ENCODE results near the gene GRHL1.
"Not testable (repeated sequence)": the region's sequence is repeated elsewhere in the genome, so short reads cannot be mapped to it uniquely, and the experiment has no call there.

Gene GRHL1

DNA sequence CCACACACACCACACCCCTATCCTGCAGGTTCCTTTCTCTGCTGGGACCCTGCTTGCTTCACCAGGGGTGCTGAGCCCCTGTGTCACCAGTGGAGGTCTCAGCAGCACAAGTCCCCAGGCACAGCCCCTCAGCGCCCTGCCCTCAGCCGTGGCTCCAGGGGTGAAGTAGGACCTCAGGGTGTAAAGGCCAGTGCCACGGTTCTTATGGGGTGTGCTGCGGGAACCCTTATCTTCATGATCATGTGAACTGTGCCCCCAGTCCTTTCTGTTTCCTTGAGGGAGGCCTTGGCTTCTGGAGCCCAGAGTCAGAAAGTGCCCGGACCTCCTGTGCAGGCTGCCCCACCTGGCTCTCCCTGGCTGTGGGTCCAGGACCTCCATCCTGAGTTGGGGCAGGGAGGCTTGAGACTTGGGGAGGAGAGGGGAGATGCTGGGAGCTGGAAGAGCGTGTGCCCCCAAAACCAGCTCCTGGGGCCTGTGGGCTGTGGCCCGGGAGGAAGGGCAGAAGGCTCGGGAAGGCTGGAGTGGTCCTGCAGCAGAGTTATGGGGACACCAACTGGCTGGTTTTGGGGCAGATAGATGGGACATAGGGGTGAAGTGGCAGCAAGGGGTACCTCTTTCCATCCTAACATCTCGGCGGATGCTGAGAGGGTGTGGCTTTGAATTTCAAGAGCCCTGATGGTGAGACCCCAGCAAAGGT, 71.6 kb downstream of the GRHL1 start:
- no peak for TF ChIP-seq JUND (IDR thresholded peaks at IDR 0.05; ENCODE audit: low read depth)
- no peak for DNase-seq (ENCODE audit: low read depth in 1 of 2, low spot score in 1 of 2)
- in situ Hi-C loops (cut with HindIII; ENCODE audit: low pct_unique_long_range_greater_than_20kb, low sequenced_read_pairs): no loop called here

GRCh38 chr2:10026940-10027569, 75.6 kb downstream of the GRHL1 start:
- TF ChIP-seq JUND (IDR thresholded peaks at IDR 0.05; ENCODE audit: low read depth): no peak
- no peak for DNase-seq (ENCODE audit: low read depth in 1 of 2, low spot score in 1 of 2)
- in situ Hi-C loops (cut with HindIII; ENCODE audit: low pct_unique_long_range_greater_than_20kb, low sequenced_read_pairs): no loop called here

- in situ Hi-C loops (cut with HindIII; ENCODE audit: low pct_unique_long_range_greater_than_20kb, low sequenced_read_pairs): no loop called here
- TF ChIP-seq JUND (IDR thresholded peaks at IDR 0.05; ENCODE audit: low read depth): no peak
- DNase-seq (ENCODE audit: low read depth in 1 of 2, low spot score in 1 of 2): no peak
These were observed 76.3 kb downstream of the GRHL1 start for GRCh38 chr2:10027660-10028330.

- no peak for TF ChIP-seq JUND (IDR thresholded peaks at IDR 0.05; ENCODE audit: low read depth)
- in situ Hi-C loops (cut with HindIII; ENCODE audit: low pct_unique_long_range_greater_than_20kb, low sequenced_read_pairs): no loop called here
- no peak for DNase-seq (ENCODE audit: low read depth in 1 of 2, low spot score in 1 of 2)
These were observed 77.0 kb downstream of the GRHL1 start for GRCh38 chr2:10028407-10028987.

DNA sequence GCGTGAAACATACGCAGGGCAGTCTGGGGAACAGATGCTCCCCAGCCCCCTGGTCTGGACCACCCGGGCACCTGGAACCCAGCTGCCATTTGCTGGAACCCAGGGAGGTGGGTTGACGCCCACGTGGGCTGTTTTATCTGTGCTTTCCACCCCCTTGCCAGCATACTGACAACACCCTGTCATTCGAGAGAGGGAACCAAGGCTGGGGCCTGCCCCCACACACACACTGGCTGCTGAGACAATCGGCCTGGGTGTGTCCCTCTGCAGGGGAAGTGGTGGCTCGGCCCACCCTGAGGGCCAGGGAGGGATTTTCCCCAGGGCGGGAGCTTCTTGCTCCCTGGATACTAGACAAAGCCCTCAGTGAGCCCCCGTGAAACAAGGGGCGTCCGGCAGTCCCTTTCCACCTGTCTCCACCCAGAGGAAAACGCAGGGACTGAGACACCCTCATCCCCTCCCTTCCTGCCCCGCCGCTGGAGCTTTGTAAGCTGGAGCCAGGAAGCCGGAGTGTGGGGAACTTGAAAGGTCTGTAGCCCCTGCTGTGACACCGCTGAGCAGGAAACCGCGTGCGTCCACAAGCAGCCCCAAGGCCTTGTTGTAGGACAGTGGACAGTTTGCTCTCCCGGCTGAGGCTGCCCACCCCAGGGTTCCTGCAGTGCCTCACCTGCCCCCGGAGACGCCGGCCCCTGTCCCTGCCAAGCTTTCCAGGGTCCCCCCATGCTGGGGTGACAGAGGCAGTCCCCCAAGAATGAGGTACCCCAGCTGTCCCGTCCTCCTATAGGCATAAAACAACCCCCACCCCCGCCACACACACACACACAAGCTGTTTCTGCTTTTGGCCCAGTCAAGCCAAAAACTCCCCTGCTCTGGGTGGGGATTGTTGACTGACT, 77.7 kb downstream of the GRHL1 start:
- no peak for DNase-seq (ENCODE audit: low read depth in 1 of 2, low spot score in 1 of 2)
- TF ChIP-seq JUND (IDR thresholded peaks at IDR 0.05; ENCODE audit: low read depth): no peak
- in situ Hi-C loops (cut with HindIII; ENCODE audit: low pct_unique_long_range_greater_than_20kb, low sequenced_read_pairs): no loop called here

DNA sequence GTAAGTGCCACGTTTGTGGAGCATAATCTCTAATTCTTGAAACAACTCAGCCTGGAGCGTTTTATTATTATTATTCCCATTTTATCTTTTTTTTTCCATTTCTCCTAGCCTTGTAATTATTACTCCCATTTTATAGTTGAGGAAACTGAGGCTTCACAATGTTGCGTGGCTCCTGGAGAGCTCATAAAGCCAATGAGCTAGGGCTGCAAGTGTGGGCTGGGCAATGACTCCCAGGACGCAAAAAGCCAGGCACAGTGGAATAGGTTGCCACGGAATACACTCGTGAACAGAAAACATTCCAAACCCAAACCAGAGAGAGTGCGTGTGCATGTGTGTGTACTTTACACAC, 78.4 kb downstream of the GRHL1 start:
- in situ Hi-C loops (cut with HindIII; ENCODE audit: low pct_unique_long_range_greater_than_20kb, low sequenced_read_pairs): no loop called here
- no peak for DNase-seq (ENCODE audit: low read depth in 1 of 2, low spot score in 1 of 2)
- no peak for TF ChIP-seq JUND (IDR thresholded peaks at IDR 0.05; ENCODE audit: low read depth)

- no peak for DNase-seq (ENCODE audit: low read depth in 1 of 2, low spot score in 1 of 2)
- in situ Hi-C loops (cut with HindIII; ENCODE audit: low pct_unique_long_range_greater_than_20kb, low sequenced_read_pairs): no loop called here
- no peak for TF ChIP-seq JUND (IDR thresholded peaks at IDR 0.05; ENCODE audit: low read depth)
These were observed 78.8 kb downstream of the GRHL1 start for GRCh38 chr2:10030311-10030736.

DNA sequence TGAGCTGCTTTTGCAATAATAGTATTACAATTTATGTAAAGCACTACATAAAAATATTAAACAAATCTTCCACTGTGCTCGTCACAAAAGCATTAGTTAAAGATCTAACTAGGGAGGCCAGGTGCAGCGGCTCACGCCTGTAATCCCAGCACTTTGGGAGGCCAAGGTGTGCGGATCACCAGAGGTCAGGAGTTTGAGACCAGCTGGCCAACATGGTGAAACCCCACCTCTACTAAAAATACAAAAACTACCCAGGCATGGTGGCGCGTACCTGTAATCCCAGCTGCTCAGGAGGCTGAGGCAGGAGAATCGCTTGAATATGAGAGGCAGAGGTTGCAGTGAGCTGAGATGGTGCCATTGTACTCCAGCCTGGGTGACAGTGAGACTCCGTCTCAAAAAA, 79.3 kb downstream of the GRHL1 start:
- DNase-seq (ENCODE audit: low read depth in 1 of 2, low spot score in 1 of 2); in situ Hi-C loops (cut with HindIII; ENCODE audit: low pct_unique_long_range_greater_than_20kb, low sequenced_read_pairs): not testable (repeated sequence)

- DNase-seq (ENCODE audit: low read depth in 1 of 2, low spot score in 1 of 2): no peak
- TF ChIP-seq JUND (IDR thresholded peaks at IDR 0.05; ENCODE audit: low read depth): no peak
- in situ Hi-C loops (cut with HindIII; ENCODE audit: low pct_unique_long_range_greater_than_20kb, low sequenced_read_pairs): no loop called here
These were observed 80.6 kb downstream of the GRHL1 start for GRCh38 chr2:10031886-10032745.

DNA sequence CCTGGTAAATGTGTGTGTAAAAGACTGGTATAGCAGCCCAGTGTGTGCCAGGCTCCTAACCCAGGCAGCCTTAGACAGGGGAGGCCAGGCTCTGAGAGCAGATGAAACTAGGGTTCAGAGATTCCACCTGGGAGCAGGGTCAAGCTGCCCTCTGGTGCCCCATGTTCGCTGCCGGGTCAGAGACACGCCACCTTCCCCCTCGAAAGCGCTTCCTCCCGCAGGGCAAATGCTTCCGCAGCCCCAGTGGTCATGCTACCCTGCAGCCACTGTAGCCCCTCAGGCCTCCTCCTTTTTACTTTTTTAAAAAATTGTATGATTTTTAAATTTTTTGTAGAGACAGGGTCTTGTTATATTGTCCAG, 81.2 kb downstream of the GRHL1 start:
- in situ Hi-C loops (cut with HindIII; ENCODE audit: low pct_unique_long_range_greater_than_20kb, low sequenced_read_pairs): no loop called here
- no peak for DNase-seq (ENCODE audit: low read depth in 1 of 2, low spot score in 1 of 2)
- TF ChIP-seq JUND (IDR thresholded peaks at IDR 0.05; ENCODE audit: low read depth): no peak

GRCh38 chr2:10033251-10034006, 81.9 kb downstream of the GRHL1 start:
- in situ Hi-C loops (cut with HindIII; ENCODE audit: low pct_unique_long_range_greater_than_20kb, low sequenced_read_pairs): no loop called here
- no peak for TF ChIP-seq JUND (IDR thresholded peaks at IDR 0.05; ENCODE audit: low read depth)
- DNase-seq (ENCODE audit: low read depth in 1 of 2, low spot score in 1 of 2): no peak

All from T47D (cell line).